ENCODE data around the gene MARCHF10.

GRCh38 chr17:62679866-62680377, 128.2 kb downstream of the MARCHF10 start:
- TF ChIP-seq CTCF (IDR thresholded peaks at IDR 0.05) = no peak
- no peak for TF ChIP-seq POLR2AphosphoS5 (IDR thresholded peaks at IDR 0.05; ENCODE audit: insufficient read depth in 1 of 2, low read depth in 1 of 2)

Measured in vagina (tissue), 2 donors.